ENCODE measurements around the gene ADAMTS18.

The ADAMTS18 gene

DNA sequence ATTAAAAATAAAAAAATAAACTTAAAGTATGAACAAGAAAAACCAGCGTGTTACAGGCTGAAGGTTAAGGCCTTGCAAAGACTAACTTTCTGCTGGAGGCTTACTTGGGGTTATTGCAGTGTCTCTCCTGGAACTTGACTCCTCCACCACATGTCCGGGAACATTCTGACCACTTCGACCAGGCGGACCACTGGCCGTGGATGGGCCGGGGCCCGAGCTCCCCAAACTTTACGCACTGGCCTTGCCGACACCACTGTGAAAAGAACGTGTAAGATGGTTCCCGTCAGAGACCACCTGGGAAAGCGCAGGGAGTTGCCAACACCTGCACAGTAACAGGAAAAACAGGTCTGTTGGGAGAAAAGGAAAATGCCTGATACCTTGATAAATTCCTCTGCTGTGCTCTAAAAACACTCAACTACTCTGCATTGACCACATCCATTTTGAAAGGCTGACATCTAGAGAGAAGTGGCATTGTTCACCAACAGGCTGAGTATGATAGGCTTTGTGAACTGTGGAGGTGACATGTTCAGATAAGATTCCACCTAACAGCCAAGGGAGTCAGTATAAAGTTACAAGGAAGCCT, 99.1 kb downstream of the ADAMTS18 start:
- DNase-seq = no peak
- in situ Hi-C loops (cut with MboI; ENCODE audit: low pct_unique_long_range_greater_than_20kb, low sequenced_read_pairs) = no loop called here

DNA sequence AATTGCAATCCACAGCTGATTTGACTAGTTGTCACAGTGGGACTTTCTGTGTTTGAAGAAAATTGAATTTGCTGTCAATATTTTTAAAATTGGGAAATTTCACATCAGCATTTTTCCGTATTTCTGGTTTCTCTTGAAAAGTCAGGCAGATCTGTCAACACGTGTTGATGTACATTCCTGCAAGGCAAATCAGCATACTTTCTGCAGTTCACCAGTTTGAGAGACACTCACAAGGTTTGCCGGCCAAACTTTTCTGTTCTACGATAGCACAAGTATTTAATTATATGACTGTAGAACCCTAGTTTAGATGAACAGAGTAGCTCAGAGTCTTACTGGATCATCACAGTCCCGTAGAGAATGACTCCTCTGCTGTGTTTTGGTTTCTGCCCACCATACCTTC, 102.0 kb downstream of the ADAMTS18 start:
- DNase-seq = no peak
- in situ Hi-C loops (cut with MboI; ENCODE audit: low pct_unique_long_range_greater_than_20kb, low sequenced_read_pairs) = no loop called here

GRCh38 chr16:77331802-77332586, 102.8 kb downstream of the ADAMTS18 start:
- DNase-seq = no peak

DNA sequence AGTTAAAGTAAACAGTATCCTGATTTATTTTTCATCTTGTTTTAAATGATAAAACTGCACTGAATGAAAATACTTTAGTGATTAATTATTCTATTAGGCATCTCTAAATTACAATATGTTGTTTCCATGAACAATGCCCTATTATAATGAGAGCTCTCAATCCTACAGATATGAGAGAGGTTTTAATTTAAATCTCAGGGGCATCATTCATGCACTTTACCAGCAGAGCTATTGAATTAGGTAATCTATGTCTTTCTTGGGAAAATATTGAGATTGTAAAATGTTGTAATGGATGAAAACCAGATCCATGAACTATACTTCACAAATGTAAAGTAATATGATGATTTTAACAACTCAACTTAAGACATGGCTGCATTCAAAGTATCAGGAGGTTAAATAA, 103.8 kb downstream of the ADAMTS18 start:
- in situ Hi-C loops (cut with MboI; ENCODE audit: low pct_unique_long_range_greater_than_20kb, low sequenced_read_pairs) = no loop called here

More at GRCh38 chr16:77331802-77332586, 102.8 kb downstream of the ADAMTS18 start:
- in situ Hi-C loops (cut with MboI; ENCODE audit: low pct_unique_long_range_greater_than_20kb, low sequenced_read_pairs) = no loop called here

DNA sequence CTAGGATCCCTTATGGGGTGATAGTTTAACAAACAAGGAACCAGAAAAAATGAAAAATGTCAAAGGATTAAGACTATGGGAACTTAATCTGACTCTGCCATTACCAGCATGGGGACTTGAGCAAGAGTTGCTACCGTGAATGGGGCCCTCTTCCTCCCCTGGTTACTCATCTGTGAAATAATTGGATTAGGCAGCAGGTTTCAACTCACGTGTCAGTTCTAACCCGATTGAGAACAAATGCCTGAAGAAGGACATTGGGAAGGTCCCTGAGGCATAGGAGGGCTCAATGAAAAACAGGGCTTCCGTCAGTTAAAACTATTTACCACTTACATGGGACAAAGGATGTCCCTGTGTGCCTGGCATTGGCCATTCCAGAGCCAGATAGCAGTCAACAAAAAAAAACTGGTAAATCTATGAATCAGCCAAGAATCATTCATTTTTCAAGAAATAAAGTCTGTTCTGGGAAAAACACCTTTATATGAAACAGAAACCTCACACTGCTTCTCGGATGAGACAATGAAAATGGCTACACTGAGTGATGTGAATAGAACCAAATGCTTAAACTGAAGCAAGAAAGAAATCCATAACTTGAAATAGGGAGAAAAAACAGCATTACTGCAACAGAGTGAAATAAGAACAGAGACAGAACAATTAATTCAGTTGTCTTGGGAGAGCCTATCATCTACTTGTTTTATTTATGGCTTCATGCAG, 104.3 kb downstream of the ADAMTS18 start:
- in situ Hi-C loops (cut with MboI; ENCODE audit: low pct_unique_long_range_greater_than_20kb, low sequenced_read_pairs) = no loop called here
- DNase-seq = no peak

More for the DNA sequence above, 103.8 kb downstream of the ADAMTS18 start:
- no peak for DNase-seq

- in situ Hi-C loops (cut with MboI; ENCODE audit: low pct_unique_long_range_greater_than_20kb, low sequenced_read_pairs) = no loop called here
- no peak for DNase-seq
Observed at GRCh38 chr16:77328768-77329167, 106.1 kb downstream of the ADAMTS18 start.

DNA sequence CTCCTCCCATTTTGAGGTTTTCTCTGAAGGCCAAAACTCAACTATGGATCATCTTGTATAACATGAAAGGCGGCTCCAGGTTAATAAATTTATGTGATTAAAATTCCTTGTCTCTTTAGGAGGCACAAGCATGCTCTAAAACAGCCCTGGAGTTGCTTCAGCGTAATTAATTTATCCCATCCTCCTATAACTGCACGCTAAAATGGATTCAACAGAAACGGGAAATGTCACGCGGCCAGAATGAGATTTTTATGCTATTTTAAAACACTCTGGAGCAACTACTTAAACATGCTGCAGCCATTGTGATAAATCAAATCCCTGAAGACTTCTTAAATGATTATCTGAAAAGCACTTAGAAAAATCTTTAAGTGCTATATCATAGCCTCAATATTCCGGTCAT, 106.6 kb downstream of the ADAMTS18 start:
- in situ Hi-C loops (cut with MboI; ENCODE audit: low pct_unique_long_range_greater_than_20kb, low sequenced_read_pairs) = no loop called here
- no peak for DNase-seq

- no peak for DNase-seq
- in situ Hi-C loops (cut with MboI; ENCODE audit: low pct_unique_long_range_greater_than_20kb, low sequenced_read_pairs) = no loop called here
Observed at GRCh38 chr16:77327717-77328116, 107.1 kb downstream of the ADAMTS18 start.

DNA sequence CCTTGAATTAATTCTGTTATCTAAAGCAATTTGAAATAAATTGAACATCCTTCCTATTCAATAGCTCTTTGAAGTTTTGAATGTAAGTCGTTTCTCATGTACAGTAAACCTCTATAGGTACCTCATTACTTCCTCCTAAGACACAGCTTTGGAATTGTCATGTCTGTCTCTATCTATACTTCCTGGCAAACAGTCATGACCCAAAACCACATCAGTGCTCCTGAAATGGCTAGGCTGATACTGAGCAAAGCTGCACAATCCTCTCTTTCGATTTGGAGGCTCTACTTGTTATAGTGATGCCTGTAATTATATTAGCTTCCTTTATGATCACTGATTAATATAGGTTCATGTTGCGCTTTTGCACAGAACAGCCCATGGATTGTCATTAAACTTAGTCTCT, 110.1 kb downstream of the ADAMTS18 start:
- in situ Hi-C loops (cut with MboI; ENCODE audit: low pct_unique_long_range_greater_than_20kb, low sequenced_read_pairs) = no loop called here
- no peak for DNase-seq

GRCh38 chr16:77323695-77324094, 111.1 kb downstream of the ADAMTS18 start:
- in situ Hi-C loops (cut with MboI; ENCODE audit: low pct_unique_long_range_greater_than_20kb, low sequenced_read_pairs) = no loop called here
- DNase-seq = no peak

GRCh38 chr16:77322757-77323156, 112.1 kb downstream of the ADAMTS18 start:
- no peak for DNase-seq
- in situ Hi-C loops (cut with MboI; ENCODE audit: low pct_unique_long_range_greater_than_20kb, low sequenced_read_pairs) = no loop called here

DNA sequence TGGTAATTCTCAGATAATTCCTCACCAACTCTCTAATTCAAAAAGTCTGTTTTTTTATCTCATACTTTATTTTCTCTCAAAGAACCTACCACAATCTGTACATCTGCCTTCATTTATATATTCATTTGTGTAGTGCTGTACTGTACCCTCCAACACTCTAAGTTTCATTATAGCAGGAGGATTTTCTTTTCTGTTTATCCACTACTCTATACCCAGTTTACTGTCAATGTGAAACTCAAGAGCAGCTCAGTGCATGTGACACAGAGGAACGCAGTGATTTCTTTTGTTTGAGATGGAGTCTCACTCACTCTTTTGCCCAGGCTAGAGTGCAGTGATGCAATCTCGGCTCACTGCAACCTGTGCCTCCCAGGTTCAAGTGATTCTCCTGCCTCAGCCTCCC, 117.8 kb downstream of the ADAMTS18 start:
- in situ Hi-C loops (cut with MboI; ENCODE audit: low pct_unique_long_range_greater_than_20kb, low sequenced_read_pairs) = no loop called here
- DNase-seq = no peak

DNA sequence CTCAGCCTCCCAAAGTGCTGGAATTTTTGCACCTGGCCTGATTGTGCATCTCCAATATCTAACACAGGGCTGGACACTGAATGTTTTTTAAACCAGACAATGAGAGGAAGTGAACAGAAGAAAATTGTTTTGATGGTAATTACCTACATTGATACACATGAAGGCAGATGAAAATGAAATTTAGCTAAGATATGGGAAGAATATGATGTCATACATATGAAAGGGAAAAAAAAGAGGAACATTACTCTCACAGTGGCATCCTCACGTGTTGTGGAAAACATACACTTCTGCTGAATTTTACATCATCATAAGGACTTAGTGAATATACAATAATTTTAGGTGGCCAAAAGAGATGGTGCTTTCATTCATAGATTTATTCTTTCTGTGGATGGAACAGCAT, 124.0 kb downstream of the ADAMTS18 start:
- in situ Hi-C loops (cut with MboI; ENCODE audit: low pct_unique_long_range_greater_than_20kb, low sequenced_read_pairs) = no loop called here
- no peak for DNase-seq

DNA sequence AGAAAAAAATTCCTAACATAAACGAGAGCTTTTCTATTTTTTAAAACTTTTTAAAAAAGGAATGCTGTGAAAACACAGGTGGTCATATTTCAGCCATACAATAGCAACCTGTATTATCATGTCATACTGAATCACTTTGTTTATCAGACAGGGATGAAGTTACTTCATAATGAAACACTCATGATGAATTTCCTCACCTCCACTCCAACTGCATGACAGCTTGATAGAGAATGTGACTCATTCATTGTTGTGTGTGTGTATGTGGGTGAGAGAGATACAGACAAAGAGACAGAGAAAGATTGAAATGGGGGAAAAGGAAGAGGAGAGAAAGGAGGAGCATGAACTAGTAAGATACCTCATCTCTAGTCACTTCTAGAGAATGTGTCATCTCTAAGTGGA, 126.7 kb downstream of the ADAMTS18 start:
- in situ Hi-C loops (cut with MboI; ENCODE audit: low pct_unique_long_range_greater_than_20kb, low sequenced_read_pairs) = no loop called here
- DNase-seq = no peak

DNA sequence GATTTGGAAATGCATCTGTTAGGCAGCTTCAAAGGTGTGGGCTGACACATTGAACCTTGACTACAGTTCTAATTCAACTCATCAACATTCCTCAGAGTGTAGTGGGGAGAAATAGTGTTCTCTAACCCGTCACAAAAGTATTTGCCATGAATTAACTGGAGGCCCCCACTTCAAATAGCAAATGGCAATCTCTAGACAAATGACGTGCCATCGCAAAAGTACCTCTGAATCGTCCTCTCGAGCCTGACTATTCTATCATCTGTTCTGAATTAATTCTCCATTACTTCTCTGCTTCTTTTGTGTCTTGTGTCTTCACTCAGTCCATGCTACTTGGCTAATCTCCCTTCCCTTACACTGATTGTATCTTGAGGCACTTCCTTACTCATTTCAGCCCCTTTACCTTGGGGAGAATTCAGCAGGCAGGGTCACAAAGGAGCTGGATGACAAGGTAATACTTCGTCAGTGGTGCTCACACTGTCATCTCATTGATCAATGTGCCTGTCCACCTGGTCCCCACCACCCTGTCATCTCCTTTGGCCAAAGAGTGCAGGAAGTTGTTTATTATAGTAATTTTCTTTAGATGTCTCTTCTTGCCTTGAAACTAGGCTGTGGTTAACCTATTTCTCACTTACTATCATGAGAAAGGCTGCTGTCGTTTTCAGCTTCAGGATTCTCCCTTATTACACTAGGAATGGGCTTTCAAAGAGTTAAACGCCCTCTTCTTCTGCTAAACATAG, 127.2 kb downstream of the ADAMTS18 start:
- no peak for DNase-seq
- in situ Hi-C loops (cut with MboI; ENCODE audit: low pct_unique_long_range_greater_than_20kb, low sequenced_read_pairs) = no loop called here

DNA sequence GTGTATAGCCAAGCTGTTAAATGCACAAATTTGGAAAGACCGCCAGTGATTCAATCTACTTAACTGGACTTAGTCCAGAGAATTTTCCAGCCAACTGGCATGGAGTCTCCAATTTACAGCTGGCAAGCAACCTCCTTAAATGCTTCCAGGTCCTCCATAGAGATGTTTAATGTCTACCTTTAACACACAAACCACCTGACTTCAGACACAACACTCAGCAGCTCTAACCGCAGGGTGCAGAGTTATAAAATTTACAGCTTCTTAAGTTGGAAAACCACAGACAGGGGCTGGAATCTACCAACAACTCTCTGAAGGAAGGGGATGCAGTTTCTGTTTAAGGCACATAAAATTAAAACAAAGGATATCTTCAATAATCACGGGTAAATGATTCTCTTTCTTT, 128.8 kb downstream of the ADAMTS18 start:
- no peak for DNase-seq
- in situ Hi-C loops (cut with MboI; ENCODE audit: low pct_unique_long_range_greater_than_20kb, low sequenced_read_pairs) = no loop called here

DNA sequence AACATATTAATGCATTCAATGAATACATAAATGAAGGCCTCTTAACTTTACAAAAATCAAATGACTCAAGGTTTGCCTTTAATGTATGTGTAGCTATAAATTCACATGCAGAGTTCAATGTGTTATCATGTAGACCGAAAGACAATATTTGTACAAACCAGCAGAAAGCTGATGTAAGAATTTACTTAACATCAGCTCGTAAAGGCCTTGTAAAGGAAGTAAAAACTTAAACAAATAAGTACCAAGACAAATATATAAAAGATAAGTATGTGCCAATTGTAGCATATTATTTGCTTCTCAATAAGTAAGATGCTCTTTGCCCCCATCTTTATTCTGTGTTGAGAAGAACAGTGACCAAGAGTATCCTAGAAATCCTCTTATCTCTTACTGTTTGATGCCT, 130.0 kb downstream of the ADAMTS18 start:
- no peak for DNase-seq
- in situ Hi-C loops (cut with MboI; ENCODE audit: low pct_unique_long_range_greater_than_20kb, low sequenced_read_pairs) = no loop called here

DNA sequence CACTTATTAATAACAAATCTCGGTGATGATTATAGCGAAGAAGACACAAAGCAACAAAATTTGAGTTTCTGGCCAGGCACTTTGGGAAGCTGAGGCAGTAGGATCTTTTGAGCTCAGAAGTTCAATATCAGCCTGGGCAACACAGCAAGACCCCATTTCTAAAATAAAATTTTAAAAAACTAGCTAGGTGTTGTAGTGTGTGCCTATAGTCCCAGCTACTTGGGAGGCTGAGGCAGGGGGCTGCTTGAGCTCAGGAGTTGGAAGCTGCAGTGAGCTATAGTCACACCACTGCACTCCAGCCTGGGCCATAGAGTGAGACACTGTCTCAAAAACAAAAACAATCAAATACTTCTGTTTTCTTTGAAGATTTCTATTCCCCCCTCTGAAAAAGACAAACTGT, 130.7 kb downstream of the ADAMTS18 start:
- DNase-seq = no peak
- in situ Hi-C loops (cut with MboI; ENCODE audit: low pct_unique_long_range_greater_than_20kb, low sequenced_read_pairs) = no loop called here

DNA sequence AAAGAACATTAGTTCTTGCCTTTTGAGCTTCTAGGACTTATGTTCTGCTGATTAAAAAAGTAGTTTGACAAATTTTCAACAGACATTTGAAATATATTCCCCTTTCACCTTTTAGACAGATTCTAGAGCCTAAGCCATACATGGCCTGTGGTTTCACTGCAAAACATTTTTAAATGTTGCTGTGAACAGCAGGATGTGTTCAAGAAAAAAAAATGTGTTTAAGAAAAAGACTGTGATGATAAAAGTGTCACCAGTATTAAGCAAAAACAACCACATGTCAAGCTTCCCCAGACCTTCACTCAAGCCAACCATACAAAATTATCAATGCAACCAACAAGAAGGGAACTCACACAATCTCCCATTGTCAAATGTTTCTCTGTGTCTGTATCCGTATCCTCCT, 132.2 kb downstream of the ADAMTS18 start:
- in situ Hi-C loops (cut with MboI; ENCODE audit: low pct_unique_long_range_greater_than_20kb, low sequenced_read_pairs) = no loop called here
- no peak for DNase-seq

- DNase-seq = no peak
- in situ Hi-C loops (cut with MboI; ENCODE audit: low pct_unique_long_range_greater_than_20kb, low sequenced_read_pairs) = no loop called here
Observed at GRCh38 chr16:77302249-77302648, 132.6 kb downstream of the ADAMTS18 start.

Measured in KBM-7 (cell line).